Left renal cortex interstitium (tissue), 4 donors: ENCODE data around the gene WDR27. TPM values are rescaled to one million over a fixed set of nuclear protein-coding genes. Genes with fewer than 3 reads are reported as not detected.

ENCODE experiments used
- DNase-seq, 4 donors: peaks; one replicate each; pipeline ENCODE4 v3.0.0-alpha.2; 2013; ENCODE audit warnings: low read depth in 4 of 4, low spot score in 2 of 4, missing footprints in 1 of 4
- polyA plus RNA-seq, 4 donors: library from polyadenylated mRNA; unstranded; fragments of 120-200 nt; gene quantifications; one replicate each; pipeline ENCODE4 v1.2.1, GENCODE V29; 2013; ENCODE audit not compliant: insufficient read length in 4 of 4

The WDR27 gene
- 100 to 1,000 TPM in 1 of 4 donors, 10 to 100 TPM in 3; 30.8 to 112 (median 69.3) TPM for polyA plus RNA-seq

- DNase-seq: peak; percentile 81 to 95 (median 90)
Measured at GRCh38 chr6:169701954-169702839, at the start of gene WDR27, which contains the start of gene C6orf120. Gene WDR27 (minus strand): TSS chr6:169702029. CDS start chr6:169689005, 13,024 bp downstream. Gene C6orf120 (plus strand): TSS chr6:169702126. CDS start chr6:169702460, 334 bp downstream.

GRCh38 chr6:169746556-169746955 lies 44.7 kb upstream of the WDR27 start:
- no peak for DNase-seq

GRCh38 chr6:169745405-169745804 lies 43.6 kb upstream of the WDR27 start:
- no peak for DNase-seq

GRCh38 chr6:169741344-169741743 lies 39.5 kb upstream of the WDR27 start:
- no peak for DNase-seq

- no peak for DNase-seq
Measured at GRCh38 chr6:169738976-169739529, 37.2 kb upstream of the WDR27 start.

- no peak for DNase-seq
Measured at GRCh38 chr6:169738204-169738975, 36.6 kb upstream of the WDR27 start.

- no peak for DNase-seq
Measured at GRCh38 chr6:169729961-169730360, 28.1 kb upstream of the WDR27 start.

- no peak for DNase-seq
Measured at GRCh38 chr6:169726963-169727362, 25.1 kb upstream of the WDR27 start.

- no peak for DNase-seq
Measured at GRCh38 chr6:169726049-169726400, 24.2 kb upstream of the WDR27 start.

GRCh38 chr6:169725125-169726048 lies 23.6 kb upstream of the WDR27 start:
- peak in 2 of 4 donors; percentile 42 to 66 for DNase-seq

GRCh38 chr6:169724494-169725124 lies 22.8 kb upstream of the WDR27 start, which contains the start of gene PHF10:
Gene PHF10 (minus strand): TSS chr6:169724500. CDS start chr6:169723931, 569 bp downstream.
- peak; percentile 47 to 69 (median 62) for DNase-seq

- no peak for DNase-seq
Measured at GRCh38 chr6:169723991-169724493, 22.2 kb upstream of the WDR27 start.

- peak; percentile 50 to 60 (median 55) for DNase-seq
Measured at GRCh38 chr6:169723200-169723909, 21.5 kb upstream of the WDR27 start.

- DNase-seq: peak in 1 of 4 donors; percentile 36
Measured at GRCh38 chr6:169722362-169723199, 20.8 kb upstream of the WDR27 start.

GRCh38 chr6:169720207-169720855 lies 18.5 kb upstream of the WDR27 start:
- DNase-seq: no peak

GRCh38 chr6:169719117-169719516 lies 17.3 kb upstream of the WDR27 start:
- no peak for DNase-seq

- no peak for DNase-seq
Measured at GRCh38 chr6:169714595-169714994, 12.8 kb upstream of the WDR27 start.
